HG03565 (cell line): ENCODE measurements around the gene DCHS1.
A peak's percentile ranks its signal among the peaks of the same experiment; 100 is the strongest.

Experiments used
- ATAC-seq: cut with Tn5 transposase; IDR thresholded peaks from one replicate; pipeline ENCODE4 v1.9.1; 2021; ENCODE audit warnings: mild to moderate bottlenecking, moderate library complexity; ENCODE audit not compliant: unreplicated experiment

Gene DCHS1

DNA sequence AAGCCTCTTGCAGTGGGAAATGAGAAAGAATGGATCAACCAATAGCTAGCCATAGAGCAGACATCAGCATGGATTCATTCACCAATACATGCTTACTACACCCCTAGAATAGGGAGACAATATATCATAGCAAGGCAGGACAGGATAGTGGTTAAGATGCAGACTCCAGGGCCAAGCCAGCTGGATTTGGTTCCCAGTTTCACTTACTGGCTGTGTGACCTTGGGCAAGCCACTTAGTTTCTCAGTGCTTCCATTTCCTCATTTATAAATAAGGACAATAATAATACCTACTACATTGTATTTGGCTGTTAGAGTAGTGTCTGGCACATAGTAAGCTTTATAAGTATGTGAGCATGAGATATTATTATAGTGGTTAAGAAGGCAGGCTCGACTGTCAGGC is 7.1 kb downstream of the DCHS1 start:
- no peak for ATAC-seq

DNA sequence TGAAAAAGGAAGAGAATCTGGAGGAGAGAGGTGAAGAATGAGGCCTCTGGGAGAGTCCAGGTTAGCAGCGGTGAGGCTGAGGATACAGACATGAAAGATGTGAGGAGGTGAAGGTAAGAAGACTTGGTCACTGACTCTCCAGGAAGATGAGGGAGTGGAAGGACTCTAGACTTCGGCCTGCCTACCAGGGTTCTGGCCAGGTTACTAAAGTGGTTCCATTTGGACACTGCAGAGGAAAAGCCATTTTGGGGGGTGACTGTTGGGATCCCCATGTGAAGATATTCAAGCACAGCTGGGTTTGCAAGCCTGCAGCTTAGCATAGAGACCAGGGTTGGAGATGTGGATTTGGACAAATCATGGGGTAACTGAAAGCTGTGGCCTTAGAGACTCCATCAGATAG is 7.8 kb downstream of the DCHS1 start:
- ATAC-seq = no peak

DNA sequence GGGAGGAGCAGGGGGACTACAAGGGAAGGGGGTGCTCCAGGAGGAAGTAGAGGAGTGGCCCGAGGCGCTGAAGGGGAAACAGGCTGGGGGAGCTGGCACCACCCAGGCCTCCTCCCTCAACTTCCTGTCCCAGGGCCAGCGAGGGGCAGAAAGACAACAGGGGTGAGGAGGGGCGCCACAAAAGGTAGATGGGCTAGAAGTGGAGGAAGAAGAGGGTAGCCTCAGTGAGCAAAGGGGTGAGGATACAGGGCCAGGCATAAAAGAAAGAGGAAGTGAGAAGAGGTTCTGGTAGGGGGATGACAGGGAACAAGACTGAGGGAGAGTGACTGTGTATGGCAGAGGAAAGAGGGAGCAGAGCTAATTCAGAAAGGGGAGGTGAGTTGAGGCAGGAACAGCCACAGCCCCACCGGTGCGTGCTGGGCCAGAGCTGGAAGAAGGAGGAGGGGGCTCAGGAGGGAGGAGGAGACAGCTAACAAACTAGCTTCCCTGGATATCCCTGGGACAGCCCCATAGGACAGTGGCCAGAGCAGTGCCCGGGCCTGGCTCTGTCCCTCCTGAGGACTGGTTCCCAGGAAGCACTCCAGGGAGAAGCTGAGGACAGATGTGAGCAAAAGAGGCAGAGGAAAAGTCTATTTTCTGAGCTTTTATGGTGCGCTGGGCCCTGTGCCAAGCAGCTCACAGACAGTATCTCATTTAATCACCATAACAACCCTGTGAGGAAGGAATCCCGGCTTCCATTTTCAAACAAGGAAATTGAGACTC is 8.5 kb downstream of the DCHS1 start:
- ATAC-seq = peak; percentile 92

DNA sequence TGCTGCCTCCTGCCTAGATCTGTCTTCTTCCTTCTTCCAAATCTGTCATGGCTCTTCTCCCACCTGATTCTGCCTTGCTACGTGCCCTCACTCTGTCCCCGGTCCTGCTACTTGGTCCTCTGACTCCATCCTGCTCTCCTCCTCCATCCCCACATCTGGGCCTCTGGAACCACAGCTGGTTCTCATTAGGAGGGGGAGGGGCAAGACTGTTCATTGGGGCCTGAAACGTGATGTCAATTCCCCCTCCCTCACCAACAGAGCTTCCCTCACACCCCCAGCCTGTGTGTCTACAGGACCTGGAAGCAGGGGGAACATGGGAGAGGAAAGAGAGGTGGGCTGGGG is 9.1 kb downstream of the DCHS1 start:
- no peak for ATAC-seq

DNA sequence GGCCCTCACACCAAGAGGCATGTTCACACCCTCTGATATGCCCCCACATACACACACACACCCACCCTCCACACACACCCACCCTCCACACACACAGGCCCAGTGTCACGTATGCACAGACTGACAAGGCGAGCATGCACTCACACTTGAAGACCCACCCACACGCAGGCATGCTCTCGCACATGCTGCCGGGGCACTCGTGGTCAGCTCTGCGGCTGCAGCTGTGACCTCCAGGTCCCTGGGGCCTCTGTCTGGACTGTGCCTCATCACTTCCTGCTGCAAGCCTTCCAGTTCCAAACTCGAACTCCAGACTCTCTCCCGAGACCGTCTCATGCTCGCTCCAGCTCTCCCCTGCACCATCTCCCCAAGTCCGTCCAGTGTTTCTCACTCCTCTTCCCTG is 9.5 kb downstream of the DCHS1 start:
- ATAC-seq = no peak

DNA sequence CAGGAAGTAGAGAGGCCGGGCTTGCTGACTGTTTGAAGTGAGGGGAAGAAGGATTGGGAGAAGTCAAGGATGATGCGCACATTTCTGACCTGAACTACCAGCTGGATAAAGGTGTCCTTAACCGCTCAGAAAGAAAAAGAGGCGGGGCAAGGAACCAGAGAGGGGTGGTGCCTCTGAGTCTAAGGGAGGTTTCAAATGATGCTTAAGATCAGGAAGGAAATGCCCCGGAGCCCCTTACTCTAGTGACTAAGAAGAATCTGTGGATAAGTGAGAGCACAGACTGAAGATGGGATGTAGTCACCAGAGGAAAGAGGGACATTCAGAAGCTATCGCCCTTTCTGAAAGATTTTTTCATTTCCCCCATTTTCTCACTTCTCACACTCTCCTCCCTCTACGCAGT is 12.7 kb downstream of the DCHS1 start:
- no peak for ATAC-seq

DNA sequence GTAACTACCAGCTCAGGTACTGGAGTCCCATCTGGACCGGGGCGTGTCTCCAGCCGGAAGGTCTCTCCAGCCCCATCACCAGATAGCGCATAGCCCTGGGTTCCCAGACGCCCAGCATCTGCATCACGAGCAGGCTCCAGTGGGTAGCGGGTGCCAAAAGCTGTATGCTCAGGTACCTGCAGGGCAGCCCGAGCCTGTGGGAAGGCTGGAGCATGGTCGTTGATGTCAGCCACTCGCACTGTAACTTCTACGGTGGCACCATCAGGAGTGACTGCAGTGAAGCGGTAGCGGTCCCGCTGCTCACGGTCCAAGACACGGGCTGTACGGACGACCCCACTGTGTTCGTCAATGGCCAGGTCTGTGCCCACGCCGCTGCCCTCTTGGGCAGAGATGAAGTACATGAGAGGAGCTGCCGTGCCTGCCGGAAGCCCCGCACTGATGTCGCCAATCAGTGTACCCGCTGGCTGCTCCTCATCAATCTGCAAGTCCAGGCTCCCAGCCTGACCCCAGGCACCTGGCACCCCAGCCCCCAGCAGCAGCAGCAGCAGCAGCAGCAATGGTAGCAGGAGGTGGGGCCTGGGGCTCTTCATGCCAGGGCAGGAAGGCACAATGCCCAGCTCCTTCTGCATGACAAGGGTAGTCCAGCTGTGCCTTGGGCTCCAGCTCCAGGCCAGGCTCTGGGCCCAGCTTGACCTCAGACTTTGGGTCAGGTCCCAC is 14.5 kb downstream of the DCHS1 start:
- no peak for ATAC-seq

DNA sequence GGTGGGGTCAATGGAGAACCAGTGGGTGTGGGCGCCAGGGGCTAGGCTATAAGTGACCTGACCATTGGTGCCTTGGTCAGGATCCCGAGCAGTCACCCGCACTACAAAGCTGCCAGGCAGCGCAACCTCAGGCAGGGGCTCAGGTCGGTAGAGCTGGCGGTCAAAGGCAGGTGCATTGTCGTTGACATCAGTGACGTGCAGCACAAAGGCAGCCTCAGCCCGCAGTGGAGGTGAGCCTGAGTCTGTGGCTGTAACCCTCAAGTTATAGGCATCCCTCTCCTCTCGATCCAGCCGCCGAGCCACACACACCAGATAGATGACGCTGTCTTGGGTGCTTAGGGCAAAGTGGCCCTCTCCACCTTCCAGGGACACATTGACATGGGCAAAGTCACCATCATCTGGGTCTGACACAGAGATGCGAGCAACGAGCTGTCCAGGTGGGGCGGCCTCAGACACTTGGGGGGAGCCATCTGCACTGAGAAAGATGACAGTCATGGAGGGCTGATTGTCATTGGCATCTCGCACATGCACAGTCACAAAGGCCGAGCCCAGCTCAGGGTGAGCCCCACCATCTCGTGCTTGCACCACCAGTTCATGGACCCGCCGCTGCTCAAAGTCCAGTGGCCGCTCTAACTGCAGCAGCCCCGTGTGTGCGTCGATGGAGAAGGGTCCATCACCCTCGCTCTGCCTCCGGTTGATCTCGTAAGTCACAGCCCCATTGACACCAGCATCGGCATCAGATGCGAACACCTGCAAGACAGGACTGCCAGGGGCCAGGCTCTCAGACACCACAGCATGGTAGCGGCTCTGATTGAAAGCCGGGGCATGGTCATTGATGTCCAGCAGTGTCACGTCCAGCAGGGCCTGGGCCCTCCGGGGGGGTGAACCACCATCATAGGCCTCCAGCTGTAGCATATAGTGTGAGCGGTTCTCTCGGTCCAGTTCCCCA is 15.3 kb downstream of the DCHS1 start:
- ATAC-seq = no peak

DNA sequence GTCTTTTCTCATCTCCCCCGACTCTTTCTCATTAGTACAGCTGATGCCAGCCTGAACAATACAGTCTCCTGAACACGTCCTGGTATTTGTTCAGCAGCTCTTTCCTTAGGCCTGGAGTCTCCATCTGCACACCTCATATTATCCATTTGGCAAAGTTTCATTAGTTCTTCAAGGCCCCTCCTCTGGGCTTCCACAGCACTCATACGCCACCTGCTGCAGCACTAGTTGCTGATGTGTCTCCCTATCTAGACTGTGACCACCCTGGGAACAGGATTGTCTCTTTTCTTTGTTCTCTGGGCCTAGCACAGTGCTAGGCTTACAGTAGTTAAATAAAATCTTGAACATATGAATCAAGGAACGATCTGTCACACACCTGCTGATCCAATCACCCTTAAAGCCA is 17.2 kb downstream of the DCHS1 start:
- no peak for ATAC-seq

DNA sequence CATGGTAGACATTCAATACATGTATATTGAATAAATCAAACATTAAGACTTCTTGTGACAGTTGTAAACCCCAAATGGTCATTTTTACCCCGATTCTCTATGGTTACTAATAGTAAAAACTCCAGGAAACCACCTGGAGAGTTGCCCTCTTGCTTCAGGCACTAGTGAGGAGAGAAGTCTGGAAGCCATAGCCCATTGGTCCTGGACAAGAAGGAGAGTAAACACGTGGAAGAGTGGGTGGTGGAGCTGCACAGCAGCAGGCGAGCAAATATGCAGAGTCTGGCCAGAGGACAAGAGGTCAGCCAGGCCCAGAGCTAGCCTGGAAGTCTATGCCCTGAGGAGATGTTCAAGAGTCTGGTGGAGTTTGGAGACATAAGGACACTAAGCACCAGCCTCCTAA is 17.7 kb downstream of the DCHS1 start:
- ATAC-seq = no peak

DNA sequence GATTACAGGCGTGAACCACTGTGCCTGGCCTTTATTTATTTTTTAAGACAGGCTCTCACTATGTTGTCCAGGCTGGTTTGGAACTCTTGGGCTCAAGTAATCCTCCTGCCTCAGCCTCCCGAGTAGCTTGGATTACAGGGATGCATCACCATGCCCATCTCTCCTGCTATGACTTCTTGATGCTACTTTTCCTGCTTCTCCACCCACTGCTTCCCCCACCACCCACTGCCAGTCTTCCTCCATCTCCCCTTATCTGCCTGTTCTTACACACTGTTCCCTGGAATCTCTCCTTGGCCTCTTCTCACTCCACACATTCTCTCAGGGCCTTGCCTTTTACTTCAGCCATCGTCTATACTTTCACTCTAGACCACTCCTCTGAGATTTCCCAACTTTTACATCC is 19.1 kb downstream of the DCHS1 start:
- ATAC-seq = no peak

DNA sequence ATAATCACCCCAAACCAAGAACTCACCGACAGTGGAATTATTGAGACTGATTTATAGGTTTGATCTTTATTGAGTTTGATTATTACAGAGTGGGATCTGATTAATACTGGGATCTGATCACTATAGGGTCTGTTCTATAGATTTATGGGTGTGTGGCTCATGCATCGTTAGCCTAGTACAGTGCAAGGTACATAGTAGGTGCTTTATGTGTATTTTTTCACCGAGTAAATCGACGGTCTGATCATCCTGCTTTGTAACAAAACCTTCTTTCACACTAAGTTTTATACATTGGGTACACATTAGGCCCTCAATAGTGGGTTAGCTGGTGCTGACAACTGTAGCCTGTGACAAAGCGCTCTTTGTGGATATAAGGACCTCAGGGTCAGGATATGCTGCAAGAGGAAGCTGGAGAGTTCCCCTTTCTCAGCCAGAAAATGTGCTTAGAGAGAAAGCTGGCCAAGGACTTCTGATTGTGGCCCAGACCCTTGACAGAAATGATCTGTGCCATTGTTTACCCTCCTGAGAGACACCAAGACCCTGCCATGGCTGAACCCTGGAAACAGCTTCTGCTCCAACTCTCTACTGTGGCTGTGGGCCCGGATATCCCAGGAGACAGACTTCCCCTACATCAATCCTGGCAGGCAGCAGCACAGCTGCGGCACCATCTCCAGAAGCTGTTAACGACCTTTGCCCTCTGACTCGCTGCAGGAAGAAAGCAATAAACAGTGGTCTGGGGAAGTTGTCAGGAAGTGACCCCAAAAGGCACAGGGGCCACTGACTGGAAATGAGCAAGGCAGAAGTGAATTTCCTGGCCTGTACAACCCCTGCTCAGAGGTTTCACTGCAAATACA is 20.3 kb downstream of the DCHS1 start:
- no peak for ATAC-seq

DNA sequence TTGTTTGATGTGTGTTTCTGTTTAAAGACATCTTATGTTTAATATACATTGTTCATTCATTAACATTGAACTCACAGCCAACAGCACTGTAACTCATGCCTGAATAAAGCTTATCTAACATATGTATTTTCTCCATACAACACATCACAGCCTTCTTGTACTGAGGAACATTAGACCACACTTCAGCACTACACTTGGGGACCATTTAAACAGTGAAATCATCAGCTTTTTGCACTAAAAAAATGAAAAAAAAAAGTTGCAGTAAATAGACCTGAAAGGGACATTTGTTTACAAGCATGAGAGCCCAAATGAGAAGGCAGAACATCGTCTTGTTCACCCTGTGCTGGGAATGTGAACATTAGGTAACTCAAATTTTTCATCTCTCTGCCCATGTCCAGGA is 21.1 kb downstream of the DCHS1 start:
- no peak for ATAC-seq

DNA sequence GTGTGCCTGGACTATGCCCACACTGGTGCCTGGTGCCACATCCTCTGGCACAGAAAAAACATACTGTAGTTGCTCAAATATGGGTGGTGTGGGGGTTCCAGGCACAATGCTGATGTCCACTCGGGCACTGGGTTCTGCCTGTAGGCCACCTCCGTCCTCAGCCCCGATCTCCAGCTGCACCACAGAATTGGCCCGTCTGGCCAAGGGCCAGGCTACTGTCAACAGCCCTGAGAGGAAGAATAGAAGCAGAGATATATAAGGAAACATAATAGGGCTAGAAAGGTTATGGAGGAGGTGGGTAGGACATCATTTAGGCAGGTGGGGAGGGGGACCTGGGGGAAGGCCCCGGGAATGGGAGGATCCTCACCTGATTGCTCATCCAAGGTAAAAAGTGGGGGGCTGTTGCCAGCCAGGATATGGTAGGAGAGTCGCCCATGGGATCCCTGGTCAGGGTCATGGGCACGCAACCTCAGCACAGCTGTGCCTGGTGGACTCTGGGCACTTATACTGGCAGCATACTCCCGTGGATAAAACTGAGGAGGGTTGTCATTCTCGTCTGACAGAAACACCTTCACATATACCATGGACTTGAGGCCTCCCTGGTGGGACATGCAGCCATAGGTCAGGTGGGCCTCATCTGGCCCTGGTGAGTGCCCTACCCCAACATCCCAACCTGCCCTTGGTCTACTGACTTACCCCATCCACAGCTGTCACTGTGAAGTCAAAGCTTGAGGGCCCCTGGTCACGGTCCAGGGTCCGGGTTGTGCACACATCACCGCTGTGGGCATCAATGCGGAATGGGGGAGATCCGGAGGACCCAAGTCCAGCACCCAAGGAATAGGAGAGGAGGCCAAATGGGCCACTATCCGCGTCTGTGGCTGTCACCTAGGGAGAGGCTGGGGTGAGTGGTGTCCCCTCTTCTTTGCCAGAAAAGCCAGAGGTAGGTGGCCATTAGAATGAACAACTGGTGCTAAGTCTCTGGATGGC is 21.9 kb downstream of the DCHS1 start:
- no peak for ATAC-seq

DNA sequence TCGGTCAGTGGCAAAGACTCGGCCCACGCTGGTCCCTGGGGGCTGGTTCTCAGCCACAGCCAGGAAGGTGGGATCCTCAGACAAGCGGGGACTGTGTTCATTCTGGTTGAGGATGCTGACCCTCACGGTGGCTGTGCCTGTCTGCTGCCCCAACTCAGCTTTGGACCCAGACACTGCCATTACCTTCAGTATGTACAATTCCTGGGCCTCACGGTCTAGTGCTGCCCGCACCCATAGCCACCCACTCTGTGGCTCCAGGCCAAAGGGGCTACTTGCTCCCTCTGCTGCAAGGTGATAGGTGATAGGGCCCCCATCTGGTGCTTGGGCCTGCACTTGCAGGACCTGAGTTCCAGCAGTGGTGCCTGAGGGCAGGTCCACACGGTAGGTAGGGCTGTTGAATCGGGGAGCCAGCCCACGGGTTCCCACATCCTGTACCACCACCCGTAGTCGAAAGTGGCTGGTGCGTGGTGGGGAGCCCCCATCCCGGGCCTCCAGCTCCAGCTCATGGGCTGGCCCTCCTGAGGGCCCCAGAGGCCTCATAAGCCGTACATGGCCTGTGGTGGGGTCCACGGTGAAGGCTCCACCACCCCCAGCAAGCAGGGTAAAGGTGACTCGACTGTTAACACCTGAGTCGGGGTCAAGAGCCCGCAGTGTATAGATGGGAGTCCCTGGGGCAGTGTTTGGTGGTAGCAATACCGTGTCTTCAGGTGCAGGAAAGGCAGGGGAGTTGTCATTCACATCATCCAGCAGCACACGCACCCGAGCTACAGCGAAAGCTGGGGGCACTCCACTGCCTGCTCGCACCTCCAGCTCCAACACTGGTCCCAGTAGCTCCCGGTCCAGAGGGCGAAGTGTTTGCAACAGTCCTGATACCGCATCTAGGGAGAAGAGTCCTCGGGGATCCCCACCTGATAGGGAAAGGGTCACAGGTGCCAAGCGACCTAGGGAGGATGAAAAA is 23.2 kb downstream of the DCHS1 start:
- no peak for ATAC-seq

DNA sequence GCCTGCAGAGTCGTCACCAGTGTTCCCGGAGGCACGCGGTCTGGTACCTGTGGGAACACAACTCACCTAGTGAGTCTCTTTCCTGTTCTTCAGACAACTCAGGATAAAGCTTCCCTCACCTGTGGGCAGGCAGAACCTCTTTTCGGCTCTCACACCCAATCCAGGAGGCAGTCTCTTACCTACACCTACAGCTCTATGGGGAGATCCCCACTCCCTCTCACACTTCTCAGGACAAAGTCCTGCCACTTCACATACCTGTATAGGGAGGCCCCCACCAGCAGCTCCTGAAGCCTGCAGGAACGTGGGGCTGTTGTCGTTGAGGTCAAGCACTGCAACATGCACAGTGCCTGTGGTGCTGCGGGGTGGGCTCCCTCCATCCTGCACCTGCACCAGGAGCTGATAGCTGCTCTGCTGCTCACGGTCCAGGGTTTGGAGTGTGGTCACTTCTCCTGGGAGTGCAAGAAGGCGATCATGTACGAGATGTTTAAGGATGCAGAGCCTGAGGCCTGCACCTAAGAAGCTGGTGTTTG is 24.2 kb downstream of the DCHS1 start:
- ATAC-seq = no peak

DNA sequence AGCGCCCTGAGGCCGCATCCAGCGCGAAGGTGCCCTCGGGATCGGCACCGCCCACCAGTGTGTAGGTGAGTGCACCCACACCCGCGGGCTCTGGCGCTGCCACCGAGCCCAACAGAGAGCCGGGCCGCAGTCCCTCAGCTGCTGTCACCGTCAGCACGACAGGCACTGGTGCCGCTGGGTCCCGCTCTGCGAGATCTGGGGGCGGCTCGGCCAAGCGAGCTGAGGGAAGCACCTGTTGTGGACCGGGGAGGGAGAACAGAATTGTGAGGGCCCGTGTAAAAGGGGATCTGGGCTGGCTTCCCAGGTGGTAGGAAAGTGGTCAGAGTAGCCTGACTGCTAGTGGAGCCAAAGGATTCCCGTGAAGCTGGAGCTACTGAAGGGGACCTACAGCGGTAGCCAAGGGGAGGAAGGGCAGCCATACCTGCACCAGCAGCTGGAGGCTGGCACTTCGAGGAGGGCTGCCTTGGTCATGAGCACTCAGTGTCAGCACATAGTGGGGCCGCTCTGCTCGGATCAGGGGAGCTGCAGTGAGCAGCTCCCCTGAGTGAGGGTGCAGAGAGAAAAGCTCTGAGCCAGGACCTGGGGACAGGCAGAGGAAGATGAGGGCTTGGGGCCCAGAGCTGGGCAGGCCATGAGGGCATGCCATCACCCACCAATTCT is 24.8 kb downstream of the DCHS1 start:
- ATAC-seq = no peak
